Inflammatory macrophage (primary cell): ENCODE measurements around the gene PRM2.

Experiments
- DNase-seq, 2 donors: peaks; one replicate each; pipeline ENCODE4 v3.0.0-alpha.2; 2020 to 2022

PRM2 gene

DNA sequence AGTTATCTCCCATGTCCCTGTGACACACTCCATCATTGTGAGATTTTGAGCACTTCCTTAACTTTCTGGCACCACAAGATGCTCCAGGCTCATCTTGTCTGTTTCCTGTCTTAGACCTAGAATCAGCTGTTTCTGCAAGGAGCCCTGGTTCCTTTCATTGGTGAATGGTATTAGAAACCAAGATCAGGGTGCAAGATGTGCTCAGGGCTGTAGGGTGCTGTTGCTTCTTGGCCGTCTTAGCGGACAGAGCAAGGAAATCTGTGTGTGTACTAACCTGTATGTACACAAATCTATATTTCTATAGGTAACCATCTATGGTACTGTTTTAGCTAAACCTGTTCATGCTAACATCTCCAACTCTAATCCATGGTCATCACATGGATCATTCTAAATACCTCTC lies 12.9 kb upstream of the PRM2 start:
- DNase-seq, result no peak

DNA sequence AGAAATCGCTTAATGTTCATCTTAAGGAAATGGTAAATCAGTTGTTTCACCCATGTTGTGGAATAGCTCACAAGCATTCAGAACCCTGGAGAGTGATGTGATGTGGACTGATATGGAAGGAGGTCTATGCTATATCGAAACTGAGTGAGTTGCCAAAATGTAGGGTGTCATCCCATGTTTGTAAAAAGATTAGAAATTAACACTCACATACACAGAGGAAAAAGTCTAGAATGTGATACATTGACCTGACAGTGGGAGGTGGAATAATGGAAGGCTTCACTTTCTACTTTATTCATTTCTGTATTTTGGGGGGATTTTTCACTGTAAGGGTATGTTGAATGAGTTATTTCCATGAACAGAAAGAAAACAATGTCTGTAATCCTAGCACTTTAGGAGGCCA lies 9.6 kb upstream of the PRM2 start:
- no peak for DNase-seq

- peak; percentile 42 to 61 for DNase-seq
These were observed 7.6 kb upstream of the PRM2 start for GRCh38 chr16:11283820-11284248.

- no peak for DNase-seq
These were observed 4.6 kb upstream of the PRM2 start, which contains the start of gene PRM1 for GRCh38 chr16:11280616-11281522. Gene PRM1, minus strand, starts transcription at chr16:11281330. Its CDS starts 92 bp downstream, at chr16:11281238.

GRCh38 chr16:11278681-11279628 lies 2.7 kb upstream of the PRM2 start:
- DNase-seq, result peak; percentile 32 to 36

GRCh38 chr16:11277607-11278337 lies 1.5 kb upstream of the PRM2 start:
- DNase-seq, result no peak

DNA sequence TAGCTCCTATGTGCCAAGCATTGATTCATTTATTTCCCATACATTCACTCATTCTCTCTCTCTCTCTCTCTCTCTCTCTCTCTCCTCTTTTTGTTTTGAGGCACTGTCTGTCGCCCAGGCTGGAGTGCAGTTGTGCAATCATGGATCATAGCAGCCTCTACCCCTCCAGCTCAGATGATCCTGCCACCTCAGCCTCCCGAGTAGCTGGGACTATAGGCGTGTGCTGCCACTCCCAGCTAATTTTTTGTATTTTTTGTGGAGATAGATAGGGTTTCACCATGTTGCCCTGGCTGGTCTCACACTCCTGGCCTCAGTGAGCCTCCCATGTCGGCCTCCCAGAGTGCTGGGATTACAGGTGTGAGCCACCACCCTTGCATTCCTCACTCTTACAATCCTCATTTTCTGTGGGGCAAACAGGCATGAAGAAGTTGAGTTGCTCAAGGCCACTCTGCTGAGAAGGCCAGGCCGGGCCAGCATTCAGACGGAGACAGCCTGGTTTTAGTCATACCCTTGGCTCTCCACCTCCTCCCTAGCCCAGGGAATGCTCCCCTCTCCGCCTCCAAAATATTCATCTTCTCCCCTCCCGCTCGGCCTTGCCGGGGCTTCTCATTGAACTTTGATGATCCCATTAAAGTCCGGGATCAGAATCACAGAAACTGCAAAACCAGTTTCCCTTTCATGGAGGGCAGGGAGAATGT lies 765 bp upstream of the PRM2 start:
- DNase-seq, result no peak

DNA sequence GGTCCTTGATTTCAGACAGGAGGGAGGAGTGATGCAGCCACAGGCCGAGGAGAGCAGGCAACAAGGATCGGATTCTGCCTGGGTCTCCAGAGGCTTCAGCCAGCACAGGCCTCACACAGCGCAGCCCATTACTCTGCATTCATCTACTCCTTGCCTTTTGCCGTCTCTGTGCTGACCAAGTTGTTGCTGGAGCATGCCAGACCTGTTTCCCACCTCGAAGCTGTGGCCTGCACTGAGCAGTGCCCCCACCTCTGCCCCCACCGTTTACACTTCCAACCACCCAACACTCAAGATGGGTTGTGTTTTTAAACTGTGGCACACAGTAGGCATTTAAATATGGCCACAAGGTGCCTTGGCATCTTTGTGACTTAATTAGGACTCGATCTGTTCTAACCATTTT lies 1.3 kb downstream of the PRM2 start:
- no peak for DNase-seq

- no peak for DNase-seq
These were observed 2.5 kb downstream of the PRM2 start for GRCh38 chr16:11273721-11274324.

- DNase-seq, result no peak
These were observed 3.2 kb downstream of the PRM2 start, which contains the start of gene PRM3 for GRCh38 chr16:11272921-11273720. Gene PRM3, minus strand, starts transcription at chr16:11273629. Its CDS starts 34 bp downstream, at chr16:11273595.

- peak in 1 of 2 donors; percentile 42 for DNase-seq
These were observed 3.8 kb downstream of the PRM2 start for GRCh38 chr16:11272484-11272883.

DNA sequence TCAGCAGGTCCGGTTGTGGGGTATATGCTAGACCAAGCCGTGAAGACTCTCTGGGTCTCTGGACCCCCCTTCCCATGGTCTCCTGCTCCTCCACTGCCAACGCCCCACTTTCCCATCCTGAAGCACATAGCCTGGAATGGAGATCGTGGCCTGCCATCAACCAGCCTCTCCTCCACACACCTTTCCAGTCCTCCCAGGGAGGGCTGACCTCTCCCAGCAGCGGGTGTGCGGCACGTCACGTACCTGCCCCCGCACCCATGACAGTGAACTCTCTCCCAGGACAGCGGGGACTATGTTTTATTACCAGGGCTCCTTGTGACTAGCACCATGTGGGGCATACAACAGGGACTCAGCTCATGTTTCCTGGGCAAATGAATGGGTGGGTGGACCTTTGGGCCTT lies 4.7 kb downstream of the PRM2 start:
- DNase-seq, result no peak

DNA sequence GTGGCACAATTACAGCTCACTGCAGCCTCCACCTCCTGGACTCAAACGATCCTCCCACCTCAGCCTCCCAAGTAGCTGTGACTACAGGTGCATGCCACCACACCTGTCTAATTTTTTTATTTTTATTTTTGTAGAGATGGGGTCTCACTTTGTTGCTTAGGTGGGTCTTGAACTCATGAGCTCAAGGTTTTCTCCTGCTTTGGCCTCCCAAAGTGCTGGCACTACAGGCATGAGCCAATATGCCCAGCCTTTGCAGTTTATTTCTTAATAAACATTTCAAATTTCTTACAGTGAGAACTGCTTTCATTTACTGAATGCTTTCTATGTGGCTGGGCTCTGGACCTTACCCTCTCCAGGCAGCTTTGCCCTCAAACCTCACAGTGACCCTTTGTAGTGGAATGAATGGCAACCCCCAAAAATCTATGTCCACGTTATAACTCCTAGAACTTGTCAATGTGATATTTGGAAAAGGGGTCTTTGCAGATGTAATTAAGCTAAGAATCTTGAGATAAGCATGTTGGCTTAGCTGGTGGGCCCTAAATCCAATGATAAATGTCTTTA lies 5.6 kb downstream of the PRM2 start:
- DNase-seq, result no peak

- DNase-seq, result no peak
These were observed 7.3 kb downstream of the PRM2 start, which contains the start of gene TNP2 for GRCh38 chr16:11268921-11269375. Gene TNP2, minus strand, starts transcription at chr16:11269325. Its CDS starts 63 bp downstream, at chr16:11269262.

DNA sequence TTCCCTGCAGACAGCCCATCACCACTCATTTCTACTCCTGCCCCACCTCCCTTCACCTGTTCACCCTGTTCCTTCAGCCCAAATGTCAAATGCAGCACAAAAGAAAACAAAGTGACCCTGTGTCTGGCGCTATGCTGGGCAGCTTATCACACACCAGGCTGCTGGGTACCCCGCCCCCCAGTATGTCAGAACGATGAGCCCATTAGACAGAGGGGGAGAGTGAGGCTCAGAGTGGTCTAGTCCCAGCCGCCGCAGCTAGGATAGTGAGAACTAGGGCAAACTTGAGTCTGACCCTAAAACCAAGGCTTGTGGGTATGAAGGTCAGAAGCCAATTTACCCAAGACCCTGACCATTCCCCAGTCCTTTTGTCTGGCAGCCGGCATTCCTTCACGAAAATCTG lies 11.2 kb downstream of the PRM2 start:
- no peak for DNase-seq

DNA sequence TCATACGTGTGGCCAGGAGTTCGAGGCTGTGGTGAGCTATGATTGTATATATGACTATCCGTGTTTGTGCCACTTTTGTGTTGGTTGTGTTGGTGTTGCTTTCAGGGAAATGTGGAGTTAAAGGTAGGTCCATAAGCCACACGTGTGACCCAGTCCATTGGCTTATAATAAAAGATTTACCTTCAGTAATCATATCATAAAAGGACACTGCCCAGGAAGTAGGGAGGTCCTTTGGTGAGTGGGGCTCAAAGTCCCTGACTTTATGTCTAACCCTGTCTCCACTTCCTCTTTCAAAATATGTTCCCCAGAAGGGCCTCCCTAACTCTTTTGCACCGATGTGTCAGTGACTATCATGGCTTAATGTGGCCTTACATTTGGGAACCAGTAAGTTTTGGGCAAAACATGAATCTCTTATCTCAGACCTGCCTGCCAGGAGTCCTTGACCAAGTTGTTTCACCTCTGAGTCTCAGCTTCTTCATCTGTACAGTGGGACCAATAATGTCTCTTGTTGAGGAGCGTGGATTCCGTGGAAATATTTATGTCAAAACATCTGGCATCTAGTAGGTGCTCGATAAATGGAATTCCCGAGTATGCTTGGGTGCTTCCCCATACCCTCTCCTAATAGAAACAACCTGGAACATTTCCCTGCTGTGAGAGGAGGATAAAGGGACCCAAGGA lies 12.0 kb downstream of the PRM2 start:
- DNase-seq, result peak; percentile 26 to 37

DNA sequence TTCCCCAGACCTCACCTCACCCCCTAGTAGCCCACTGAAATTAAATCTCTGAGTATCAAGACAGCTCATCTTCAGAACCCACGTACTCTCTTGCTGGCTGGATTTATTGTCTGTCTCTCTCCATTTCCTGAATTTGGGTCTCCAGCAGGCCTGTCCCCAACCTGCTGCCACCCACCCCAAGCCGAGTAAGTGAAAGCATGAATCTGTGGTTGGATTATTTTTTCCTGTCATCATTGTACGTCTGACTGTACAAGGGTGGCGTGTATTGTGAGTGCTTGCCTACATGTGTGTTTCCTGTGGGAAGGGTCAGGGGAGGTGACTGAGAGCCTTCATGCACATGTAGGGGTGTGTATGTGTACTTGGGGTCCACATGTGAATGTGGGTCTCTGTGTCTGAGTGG lies 12.5 kb downstream of the PRM2 start:
- no peak for DNase-seq

DNA sequence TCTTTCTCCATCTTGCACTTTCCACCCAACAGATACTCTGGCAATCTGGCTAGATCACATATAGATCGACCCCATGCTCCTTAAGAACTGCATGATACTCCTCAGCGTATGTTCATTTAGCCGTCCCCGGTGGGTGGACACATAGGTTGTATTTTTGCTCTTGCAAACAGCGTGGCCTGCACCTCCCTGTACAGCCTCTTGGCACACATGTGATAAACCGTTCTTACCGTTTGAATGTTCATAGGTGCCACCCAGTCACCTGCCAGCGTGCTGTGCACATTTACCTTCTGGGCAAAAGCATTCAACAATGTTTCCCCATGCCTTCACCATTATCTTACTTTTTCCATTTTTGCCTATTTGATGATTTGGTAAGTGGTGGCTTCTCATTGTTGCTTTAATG lies 13.4 kb downstream of the PRM2 start:
- DNase-seq, result no peak

DNA sequence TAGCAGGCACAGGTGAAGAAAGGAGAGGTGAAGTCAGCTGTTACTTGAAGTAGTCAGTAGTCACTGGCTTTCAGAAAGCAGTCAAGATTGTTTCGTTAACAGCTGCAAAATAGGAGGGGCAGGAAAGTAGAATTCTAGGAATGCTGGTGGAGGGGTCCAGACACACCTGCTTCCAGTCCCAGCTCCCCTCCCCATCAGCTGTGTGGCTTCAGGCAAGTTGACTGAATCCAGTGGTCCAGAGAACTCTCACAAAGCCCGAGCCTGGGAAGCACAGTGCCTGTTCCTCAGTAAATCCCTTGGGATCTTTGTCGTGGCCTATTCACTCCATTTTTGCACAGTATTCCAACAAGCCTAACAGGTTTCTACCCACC lies 15.7 kb downstream of the PRM2 start:
- no peak for DNase-seq
